T-helper 2 cell treated with Interferon-gamma antibody and Interleukin-4, amounts not matched to agents 100 ng/mL and 5 ng/mL, for 36 hours (primary cell): ENCODE data around the gene ARSD. TPM values are rescaled to one million over a fixed set of nuclear protein-coding genes. Genes with fewer than 3 reads are reported as not detected.

Experiments used
- intact Hi-C: fragments of 100-400 bp; cut with micrococcal nuclease; formaldehyde crosslinking; loops from one replicate; pipeline ENCODE4 v1.15.1; 2023
- total RNA-seq: library from RNA; stranded (reverse); gene quantifications from 2 replicates; pipeline ENCODE4 v1.2.3, GENCODE V29; 2022

The ARSD gene
- total RNA-seq, 1 donor from 2014 or later: 4.1 TPM

DNA sequence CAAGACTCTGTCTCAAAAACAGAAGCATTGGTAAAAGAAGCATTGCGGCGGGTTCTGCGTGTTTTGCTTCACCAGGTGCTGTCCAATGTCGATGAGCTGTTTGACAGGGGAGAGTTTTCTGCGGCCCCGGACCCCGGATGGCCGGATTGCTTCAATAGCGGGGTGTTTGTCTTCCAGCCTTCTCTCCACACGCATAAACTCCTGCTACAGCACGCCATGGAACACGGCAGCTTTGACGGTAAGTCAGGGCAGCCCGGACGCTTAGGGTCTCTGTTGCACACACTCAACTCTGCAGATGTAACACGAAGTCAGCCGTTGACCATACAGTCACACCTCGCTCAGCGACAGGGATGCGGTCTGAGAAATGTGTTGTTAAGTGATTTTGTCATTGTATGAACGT, 74.2 kb downstream of the ARSD start:
- intact Hi-C loops: no loop called here

Other genes starting within 250 kb of the ARSD start
- 375 and 387 TPM in 2 replicates for gene CD99, start 238.0 kb downstream of the ARSD start, total RNA-seq
- gene XG, start 177.3 kb downstream of the ARSD start, total RNA-seq: not detected in 2 replicates
- not detected in 2 replicates for gene GYG2, start 100.4 kb downstream of the ARSD start, total RNA-seq
- gene ARSH, start 77.2 kb upstream of the ARSD start, total RNA-seq: not detected in 2 replicates
- not detected in 2 replicates for gene ARSF, start 112.1 kb upstream of the ARSD start, total RNA-seq